Activated CD4-positive, CD25-positive, alpha-beta regulatory T cell (primary cell): ENCODE measurements around the gene FAM114A1.
"Not testable (repeated sequence)": the region's sequence is repeated elsewhere in the genome, so short reads cannot be mapped to it uniquely, and the experiment has no call there.

ENCODE experiments used
- DNase-seq, 4 experiments: peaks; one replicate each; lab custom pipeline; 2025; lab: John Stamatoyannopoulos, UW

The FAM114A1 gene

DNA sequence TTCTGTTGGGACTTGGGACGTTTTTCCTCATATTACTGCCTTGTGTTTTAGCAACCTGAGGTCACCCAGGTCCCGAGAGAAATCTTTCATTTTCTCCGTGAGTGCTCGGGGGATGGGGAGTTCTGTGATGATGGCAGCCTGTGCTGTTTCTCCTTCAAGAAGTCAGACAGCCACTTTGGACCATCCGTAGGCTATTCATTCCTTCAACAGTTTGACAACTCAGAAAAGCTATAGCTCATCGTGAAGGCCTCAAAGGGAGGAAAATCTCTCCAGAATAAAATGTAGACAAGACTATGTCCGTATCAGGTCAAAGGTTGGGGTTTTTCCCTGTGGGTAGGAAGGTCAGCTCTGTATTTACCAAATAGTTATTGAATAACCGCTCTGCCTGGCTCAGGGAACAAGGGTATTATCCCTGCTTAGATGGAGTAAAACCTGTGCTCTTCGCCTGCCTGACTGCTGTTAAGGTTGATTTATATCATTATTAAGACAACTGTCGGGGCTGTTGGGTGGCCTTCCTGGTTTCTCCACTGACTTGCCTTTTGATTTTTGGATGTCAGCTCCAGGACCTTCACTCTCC lies 36.6 kb downstream of the FAM114A1 start:
- DNase-seq, result no peak

DNA sequence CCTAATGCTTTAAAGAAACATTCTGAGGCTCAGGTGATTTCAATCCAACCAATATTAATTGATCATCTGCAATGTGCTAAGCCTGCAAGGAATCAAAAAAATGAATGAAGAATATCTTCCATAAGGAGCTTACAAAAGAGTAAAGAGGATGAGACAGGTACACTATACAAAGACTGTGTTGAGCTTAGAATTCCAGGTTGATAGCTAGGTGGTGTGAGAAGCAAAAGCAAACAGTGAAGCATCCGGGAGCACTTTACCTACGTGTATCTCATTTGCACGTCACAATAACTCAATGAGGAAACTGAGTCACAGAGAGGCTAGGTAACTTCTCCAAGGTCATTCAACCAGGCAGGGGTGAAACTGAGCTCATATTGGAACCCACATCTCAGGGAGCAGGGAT lies 37.1 kb downstream of the FAM114A1 start:
- DNase-seq, result no peak

DNA sequence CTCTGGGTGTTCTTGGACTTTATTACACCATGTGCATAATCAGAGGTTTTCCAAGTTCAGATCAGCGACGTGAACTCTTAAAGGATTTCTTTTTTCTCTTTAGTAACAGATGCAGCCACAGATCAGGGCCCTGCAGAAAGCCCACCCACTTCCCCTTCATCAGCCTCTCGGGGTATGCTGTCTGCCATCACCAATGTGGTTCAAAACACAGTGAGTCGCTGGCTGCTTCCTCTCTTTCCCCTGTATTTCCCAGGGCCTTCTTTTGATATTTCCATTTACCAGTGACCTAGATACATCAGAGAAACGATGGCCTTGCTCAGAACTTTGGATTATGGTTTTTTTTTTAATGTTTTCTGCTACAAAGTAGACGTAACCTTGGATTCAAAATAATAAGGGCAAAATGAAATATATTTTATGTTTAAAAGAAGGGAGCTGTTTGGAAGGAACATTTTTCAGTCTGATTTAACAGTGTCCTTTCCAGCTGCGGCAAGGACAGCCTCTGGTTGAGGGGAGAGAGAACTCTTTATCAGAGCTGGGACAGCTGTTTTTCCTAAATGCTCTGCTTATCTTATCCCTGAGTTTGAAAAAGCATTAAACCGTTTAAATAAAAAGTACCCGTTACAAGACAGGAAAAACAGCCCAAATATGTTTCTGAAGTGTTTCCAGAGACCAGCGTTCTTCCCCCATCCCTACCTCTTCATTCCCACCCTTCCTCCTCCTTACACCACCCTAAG lies 38.2 kb downstream of the FAM114A1 start:
- DNase-seq, result no peak

DNA sequence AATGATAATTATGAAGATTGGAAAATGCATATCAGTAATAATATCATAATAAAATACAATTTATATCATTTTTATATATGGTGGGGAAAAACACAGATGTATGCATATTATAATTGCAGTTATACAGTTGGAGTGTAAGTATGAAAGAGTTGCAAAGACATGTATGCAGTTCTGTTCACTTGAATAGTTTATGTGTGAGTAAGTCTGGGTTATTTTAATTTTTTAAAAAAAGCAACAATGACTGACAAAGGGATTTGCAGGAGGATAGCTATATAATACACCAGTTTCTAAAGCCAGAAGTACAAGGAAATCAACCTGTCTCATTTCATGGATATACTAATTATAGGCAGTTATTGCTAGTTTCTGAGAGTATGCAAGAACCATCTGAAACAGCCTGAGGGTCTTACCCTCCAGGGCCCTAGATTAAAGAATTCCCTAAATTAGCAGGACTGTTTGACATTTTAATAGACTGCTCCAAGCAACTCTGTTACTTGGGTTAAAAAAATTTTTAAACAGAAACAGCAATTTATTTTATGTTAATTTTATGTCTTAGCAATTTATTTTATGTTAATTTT lies 40.2 kb downstream of the FAM114A1 start:
- DNase-seq, result no peak

DNA sequence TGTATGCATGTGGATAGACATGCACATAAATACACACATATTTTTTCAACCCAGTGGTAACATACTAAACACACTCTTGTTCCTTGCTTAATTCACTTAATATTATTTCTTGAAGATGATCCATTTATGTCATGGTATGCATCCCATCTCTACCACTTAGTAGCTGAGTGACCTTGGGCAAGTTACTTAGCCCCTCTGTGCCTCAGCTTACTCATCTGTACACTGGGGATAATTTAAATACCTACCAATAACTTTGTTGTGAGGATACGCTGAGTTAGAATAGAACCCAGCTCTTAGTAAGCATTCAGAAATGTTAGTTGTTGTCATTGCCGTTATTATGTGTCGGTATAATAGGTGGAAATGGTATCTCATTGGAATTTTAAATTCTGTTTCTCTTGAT lies 41.4 kb downstream of the FAM114A1 start:
- no peak for DNase-seq

DNA sequence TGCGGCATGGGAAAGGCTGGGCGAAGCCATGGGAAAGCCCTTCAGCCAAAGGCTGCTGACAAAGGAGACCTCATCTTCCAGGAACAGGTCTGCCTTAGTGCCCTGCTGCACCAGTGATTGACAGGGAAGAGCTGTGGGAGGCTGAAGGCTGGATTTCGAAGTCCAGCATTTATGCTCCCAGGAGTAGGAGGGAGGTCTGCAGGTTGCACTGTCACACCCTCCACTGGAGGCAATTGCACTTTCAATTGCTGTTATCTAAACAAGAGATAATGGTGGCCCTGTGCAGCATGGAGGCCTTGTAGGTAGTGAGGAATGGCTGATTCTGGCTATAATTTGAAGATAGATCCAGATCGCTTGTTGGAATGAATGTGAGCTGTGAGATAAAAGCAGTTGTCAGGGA lies 43.7 kb downstream of the FAM114A1 start:
- DNase-seq, result no peak

DNA sequence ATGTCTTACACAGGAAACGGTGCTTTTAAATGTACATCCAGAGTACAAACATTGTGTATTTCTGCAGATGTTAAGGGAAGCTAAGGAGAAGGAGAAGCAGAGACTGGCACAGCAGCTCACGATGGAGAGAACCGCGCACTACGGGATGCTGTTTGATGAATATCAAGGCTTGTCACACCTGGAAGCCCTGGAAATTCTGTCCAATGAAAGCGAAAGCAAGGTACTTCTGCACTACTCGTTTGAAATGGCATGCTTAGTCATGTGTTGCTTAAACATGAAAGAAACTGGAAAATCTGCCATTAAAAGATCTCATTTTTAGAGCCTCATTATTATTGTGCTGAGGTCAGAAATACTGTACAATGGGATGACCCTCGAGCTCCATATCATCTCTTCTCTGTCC lies 47.2 kb downstream of the FAM114A1 start:
- DNase-seq, result no peak

DNA sequence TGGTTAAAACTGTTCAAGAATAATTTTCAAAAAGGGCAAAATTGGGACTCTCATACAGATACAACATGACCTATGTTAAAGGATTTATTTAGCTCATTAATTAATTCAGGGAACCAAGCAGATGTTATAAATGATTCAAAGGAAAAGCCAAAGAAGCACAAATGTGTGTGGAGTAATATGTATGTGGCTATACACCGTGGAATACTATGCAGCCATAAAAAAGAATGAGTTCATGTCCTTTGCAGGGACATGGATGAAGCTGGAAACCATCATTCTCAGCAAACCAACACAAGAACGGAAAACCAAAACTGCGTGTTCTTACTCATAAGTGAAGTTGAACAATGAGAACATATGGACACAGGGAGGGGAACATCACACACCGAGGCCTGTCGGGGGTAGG lies 48.7 kb downstream of the FAM114A1 start:
- not testable (repeated sequence) for DNase-seq

DNA sequence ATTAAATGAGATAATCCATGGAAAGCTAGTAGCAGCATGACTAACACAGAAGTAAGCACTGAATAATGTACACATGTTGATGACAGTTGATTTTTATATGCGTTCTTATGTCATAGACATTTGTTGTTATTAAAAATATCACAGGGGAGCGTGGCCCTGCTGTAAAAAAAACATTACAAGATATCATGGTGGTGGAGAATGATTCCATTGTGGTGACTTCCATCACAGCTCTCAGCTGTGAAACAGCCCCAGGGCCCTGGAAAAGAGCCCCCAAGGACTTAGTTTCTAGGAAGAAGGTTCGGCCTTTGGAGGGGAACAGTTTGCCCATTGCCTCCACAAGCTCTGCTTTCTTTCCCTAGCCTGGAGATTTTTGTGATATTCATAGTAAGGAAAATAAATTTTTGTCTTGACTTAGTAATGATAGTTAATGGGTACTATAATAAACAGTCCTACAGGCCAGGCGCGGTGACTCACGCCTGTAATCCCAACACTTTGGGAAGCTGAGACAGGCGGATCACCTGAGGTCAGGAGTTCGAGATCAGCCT lies 49.9 kb downstream of the FAM114A1 start:
- no peak for DNase-seq

DNA sequence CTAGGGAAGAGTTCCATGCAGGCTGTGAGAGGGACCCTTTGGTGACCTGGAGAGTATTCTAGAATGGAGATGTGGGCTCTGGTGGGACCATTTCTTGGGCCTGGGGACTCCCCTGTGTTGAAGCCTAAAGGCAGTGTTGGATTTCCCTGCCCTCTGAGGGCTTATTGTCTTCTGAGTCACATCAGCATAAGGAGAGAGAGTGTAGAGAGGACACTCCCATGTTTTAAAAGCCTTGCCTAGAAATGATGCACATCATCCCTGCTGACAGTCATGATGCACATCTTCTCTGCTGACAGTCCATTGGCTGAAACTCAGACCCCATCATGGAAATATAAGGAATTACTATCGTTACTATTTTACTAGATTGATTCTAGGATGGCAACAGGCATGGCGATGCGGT lies 51.9 kb downstream of the FAM114A1 start:
- DNase-seq, result no peak

DNA sequence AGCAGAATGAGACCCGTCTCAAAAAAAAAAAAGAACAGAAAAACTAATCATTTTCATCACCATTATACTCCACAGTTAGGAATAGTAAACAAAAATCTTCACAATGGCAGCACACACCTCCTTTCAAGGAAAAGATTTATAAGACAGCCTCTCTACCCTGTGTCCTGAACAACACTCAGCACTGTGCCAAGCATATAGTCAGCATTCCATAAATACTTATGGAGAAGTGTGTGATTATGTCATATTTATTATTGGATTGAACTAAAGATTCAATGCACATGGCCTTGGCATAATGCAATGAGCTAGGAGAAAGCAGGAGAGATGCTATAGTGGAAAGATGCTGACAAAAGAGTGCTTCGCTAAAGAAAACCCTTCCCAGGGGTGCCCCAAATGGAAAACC lies 52.6 kb downstream of the FAM114A1 start:
- no peak for DNase-seq

DNA sequence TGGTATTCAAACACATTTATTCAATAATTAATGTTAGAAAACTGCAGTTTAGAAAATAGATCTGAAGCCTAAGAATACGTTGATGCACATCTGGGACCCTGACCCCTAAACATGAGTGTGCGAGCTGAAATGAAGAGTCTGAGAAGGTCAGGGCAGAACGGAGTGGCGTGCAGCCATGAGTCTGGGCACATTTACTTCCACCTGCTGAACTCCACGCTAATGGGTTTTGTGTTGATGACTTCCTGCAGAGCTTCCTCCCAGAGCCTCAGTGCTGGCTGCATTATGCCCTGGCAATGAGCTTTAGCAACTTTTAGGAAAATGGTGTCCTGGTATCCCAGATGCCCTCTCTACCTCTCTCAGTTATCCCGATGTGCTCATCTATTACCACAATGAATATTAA lies 53.1 kb downstream of the FAM114A1 start:
- DNase-seq, result no peak

DNA sequence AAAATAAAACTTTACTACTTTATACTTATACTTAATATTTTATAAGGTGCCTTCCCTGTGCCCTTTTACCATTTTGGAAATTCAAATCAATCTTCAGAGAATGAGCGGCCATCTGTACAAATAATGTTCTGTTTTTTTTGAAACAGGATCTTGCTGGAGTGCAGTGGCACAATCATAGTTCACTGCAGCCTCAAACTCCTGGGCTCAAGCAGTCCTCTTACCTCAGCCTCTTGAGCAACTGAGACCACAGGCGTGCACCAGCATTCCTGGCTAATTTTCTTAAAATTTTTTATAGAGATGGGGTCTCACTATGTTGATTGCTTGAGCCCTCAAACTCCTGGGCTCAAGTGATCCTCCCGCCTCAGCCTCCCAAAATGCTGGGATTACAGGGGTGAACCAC lies 53.5 kb downstream of the FAM114A1 start:
- no peak for DNase-seq

DNA sequence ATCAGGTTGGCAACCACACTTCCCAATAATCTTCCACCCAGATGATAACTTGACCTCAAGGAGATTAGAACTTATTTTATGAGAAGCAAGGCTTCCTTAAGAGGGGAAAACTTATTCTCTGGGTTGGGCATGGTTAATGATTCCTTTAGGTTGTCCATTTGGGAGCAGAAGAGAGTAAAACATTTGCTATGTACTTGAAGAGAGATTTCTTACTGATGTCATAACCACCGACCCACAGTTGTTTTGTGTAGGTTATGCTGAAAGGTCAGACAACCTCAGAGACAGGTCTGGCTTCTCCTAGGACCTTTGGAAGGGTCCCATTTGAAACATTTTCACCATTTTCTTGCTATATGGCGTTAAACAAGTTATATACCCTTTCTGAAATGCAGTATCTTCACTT lies 56.1 kb downstream of the FAM114A1 start:
- no peak for DNase-seq

DNA sequence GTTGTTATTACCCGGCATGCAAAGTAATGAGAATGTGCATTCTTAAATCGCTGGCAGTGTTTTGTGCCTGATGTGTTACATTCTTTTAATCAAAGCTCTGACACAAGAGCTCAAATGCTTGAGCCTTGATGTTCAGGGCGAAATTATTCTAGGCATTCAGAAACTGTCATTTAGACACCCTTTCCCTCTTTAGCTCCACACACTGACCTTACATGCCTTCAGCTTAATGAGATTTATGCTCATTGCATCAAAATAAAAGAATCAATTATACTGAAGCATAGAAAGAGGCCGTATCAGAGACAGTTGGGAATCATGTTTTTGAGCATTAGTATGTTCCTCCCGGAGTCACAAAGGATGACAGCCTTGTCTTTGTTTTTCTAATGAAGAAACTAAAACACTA lies 56.7 kb downstream of the FAM114A1 start:
- DNase-seq, result no peak

DNA sequence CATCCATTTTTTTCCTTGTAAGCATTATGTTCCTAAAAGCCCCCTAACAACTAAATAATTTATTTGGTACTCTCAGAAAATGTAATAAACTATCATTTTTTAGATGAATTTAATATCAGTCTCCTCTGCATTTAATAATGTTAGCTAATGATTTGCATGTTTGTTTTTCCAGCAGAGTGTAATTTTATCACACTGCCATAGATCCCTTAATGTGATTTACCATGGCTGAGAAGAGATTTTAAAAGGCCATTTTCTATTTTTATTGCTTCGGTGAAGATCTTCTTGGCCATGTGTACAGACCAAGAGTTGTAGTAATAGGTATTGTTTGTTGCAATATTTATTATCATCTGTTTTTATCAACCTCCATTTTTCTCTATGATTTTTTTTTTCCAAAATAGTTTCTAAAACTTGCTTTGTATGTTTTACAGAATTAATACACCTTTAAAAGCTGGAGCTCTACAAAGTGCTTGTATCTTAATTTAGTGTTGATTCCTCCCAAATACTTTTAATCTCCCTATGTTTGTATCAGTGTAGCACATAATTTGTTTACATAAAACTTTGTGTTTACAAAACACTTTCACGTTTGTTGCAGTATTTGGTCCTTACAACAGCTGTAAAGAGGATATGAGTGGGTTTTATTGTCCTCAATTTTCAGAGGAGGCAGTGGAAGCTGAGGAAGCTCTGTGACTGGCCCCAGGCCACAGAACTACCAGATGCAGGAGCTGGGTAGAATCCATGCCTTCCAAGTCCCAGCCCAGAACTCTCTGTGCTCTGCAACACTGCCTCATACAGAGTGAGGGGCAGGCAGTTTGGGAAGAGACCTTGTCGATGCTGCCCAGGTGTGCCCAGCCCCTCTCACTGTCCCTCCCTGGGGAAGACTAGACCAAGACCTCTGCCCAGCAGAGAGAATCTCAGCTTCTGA lies 58.1 kb downstream of the FAM114A1 start:
- DNase-seq, result no peak

DNA sequence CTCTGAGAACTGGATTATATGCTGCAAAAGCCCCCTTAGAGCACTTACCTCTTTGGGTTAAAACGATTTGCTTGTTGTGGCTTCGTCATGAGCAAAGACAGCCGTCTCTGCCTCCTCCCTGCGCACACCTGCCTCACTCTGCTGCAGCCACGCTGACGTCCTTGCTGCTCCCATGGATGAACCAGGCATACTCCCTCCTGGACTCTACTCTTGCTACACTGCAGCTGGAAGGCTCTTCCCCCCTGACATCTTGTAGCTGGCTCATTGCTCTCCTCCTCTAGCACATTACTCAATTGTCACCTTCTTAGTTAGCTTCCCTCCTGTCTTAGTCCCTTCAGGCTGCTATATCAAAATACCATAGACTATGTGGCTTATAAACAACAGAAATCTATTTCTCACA lies 59.3 kb downstream of the FAM114A1 start:
- DNase-seq, result no peak

DNA sequence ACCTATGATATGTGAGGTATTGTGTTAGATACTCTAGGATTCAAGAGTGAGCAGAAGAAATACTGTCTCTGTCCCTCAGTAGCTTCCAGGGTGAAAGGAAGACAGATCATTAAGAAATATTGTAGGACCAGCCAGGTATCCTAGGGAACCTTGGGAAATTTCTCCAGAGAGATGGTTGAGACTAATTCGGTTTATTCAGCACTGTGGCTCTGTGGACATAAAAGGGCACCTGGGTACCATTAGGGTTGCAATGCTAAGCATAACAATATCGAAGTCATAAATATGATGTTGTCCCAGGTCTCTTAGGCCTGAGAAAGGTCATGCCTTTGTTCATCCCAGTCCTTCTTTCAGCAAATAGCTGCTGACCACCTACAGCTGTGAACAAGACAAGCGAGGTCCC lies 61.0 kb downstream of the FAM114A1 start:
- DNase-seq, result no peak

DNA sequence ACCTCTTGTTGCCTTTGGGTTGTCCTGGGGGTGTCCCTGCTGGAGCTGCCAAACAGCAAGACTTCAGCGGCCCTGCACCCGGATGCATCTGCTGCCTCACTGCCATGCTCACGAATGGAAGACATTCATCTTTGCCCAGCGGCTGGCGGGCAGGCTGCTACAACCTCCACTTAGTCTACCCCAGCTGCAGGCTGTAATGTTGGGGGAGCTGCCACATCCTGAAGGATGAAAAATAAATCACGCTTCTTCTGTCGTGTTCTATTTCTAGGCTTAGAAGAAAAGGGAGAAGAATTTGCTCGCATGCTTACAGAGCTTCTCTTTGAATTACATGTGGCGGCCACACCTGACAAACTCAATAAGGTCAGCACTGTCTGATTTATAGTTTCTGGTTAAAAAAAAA lies 61.4 kb downstream of the FAM114A1 start:
- no peak for DNase-seq

DNA sequence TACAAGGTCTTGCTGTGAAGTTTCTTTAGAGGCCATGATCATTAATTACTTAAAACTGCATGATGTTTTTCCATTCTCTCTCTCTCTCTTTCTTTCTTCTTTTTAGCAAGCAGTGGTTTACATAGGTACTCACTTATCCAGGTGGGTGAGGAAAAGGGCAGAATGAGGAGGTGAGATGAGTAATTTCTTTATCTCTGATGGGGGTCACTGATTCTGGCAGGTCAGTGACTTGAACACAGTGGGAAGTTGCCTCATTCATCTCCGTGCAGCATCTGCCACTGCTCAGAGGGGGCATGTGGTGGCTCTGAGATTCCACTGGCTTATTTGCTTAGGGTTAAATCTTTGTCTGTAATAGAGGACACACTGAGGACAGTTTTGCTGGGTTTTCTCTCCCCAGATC lies 62.6 kb downstream of the FAM114A1 start:
- DNase-seq, result no peak

DNA sequence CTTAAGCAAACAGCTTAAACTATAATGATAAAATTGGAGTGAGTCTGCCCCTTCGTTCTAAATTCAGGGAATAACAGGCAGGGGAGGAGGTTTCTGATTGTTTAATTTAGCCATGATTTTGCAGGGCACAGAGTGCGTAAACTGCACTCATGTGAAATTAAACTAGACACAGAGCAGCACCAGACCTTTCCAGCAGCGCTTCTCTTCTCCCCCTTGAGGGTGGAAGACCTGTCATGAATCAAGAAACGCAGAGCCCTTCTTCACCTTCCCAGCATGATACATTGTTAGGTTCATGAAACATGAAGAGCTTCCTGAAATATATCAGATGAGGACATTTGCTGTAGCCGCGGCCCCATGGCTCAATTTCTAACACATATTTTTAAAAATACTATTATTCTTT lies 63.1 kb downstream of the FAM114A1 start:
- no peak for DNase-seq

DNA sequence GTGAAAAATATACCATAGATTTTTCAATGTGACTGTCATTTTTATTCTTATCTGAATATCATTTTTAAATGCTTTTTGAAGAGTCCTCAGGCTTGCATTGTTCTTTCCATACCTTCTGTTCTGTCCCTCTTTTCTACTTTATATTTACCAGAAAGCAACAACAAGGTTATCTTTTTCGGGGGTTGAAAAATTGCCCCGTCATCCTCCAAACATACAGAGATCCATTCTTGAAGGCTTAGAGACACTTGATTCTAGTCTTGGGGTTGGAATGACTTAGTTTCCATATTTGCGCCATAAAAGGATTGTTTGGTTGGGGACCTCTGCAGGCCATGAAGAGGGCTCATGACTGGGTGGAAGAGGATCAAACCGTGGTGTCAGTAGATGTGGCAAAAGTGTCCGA lies 63.5 kb downstream of the FAM114A1 start:
- no peak for DNase-seq
